Measurements from ENCODE around the gene MGST1.

MGST1 gene, protein sequence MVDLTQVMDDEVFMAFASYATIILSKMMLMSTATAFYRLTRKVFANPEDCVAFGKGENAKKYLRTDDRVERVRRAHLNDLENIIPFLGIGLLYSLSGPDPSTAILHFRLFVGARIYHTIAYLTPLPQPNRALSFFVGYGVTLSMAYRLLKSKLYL

DNA sequence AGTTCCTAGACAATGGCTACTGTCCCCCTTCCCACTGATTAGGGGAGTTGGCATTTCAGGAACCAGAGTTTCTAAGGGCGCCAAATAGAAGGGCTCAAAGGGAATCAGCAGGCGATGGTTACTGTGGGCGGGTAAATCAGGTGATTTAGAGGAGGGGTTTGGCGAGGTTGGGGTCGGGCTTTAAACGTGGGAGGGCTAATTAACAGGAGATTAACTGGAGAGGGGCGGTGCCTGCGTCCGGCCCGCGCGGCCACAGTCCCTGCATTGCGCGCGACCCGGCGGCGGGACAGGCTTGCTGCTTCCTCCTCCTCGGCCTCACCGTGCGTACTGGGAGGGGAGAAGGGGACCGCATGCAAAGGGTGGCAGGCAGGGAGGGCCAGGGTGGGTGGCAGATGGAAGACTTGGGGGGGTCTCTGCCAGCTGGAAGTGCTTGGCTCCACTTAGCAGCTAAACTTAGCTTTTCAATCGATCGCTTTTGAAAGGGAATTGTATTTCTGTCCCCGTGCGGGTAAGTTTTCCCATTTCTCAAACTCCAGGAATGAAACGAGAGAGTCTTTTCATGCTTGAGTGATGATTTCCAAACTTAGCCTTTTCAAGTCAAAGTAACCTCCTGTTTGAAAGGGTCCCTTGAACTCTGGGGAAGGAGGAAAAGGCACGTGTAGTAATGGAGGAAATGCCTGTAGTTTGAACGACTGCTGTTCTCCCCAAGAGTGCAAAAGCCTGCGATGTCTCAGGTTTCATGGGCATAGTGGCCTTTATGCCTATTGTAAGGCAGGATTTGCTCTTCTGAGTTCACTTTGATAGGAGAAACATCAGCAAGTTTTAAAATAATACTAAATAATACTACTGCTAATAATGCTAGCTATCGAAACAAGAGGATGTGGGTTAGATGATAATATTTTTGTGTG lies at the start of gene MGST1:
Gene MGST1, plus strand, starts transcription at position 255 of the 908 bp plus-strand sequence. CDS start 6,608 bp downstream, outside the sequence.
- DNase-seq (ENCODE audit: low read depth), result no peak

DNA sequence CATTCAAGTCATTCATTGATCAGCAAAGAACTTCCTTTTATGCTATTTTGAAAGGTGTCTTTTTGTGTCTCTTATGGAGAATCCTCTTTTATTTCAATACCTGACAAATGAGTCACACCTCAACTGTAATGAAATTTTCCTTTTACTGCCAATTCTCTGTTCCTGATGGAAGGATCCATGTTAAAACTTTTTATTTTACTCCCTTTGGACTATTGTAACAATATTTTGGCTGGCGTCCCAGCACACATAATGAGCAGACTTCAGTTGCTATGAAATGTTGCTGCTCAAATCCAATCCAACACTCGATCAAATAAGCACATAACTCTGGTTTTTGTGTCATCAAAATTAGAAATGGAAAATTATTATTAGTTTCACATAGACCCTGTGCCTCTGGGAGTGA lies 48.0 kb upstream of the MGST1 start:
- no peak for DNase-seq (ENCODE audit: low read depth)

DNA sequence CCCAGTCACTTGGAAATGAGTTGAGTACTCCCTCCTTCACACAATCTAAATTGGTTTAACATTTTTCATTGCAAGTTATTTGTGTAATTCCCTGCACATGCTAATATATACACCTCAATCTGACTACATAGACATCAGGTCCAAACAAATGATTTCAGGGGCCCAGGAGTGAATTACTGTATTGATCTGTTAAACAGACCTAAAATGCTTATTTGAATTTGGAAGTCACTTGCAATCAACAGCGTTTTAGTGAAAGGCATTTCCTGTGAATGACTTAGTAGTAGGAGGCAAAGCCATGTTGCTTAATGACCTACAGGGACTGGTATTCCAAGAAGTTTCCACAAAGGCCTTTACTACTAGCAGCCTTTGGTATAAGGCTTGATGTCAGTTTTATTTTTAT lies 47.3 kb upstream of the MGST1 start:
- DNase-seq (ENCODE audit: low read depth), result no peak

DNA sequence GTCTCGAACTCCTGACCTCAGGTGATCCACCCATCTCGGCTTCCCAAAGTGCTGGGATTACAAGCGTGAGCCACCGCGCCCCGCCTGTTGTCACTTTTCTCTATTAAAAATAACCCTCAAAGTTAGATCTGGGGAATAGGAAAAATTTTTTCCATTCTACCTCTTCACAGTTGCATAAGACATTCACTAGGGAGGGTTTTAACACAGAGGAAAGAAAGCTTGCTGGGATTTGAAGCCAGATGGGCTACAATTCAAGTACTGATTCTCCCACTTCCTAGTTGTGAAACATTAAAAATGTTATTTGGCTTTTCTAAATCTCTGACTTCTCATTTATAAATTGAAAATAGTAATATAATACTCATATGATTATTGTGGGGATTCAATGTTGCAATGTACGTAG lies 46.7 kb upstream of the MGST1 start:
- no peak for DNase-seq (ENCODE audit: low read depth)

DNA sequence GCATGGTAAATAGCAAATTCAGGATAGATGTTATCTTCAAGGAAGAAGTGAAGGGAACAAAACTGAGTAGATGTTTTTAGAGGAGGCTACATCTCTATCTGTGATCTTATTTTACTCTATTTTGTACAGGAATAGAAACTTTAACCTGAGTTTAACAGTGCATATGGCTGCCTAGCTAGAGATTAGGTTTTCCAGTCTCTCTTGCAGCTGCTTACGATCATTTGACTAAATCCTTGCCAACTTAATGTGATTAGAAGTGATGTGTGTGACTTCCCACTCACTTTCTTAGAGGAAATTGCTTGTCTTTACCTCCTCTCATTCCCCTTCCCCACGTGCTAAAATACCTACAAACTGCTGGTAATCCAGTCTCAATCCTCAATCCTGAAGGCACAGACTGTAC lies 43.5 kb upstream of the MGST1 start:
- no peak for DNase-seq (ENCODE audit: low read depth)

DNA sequence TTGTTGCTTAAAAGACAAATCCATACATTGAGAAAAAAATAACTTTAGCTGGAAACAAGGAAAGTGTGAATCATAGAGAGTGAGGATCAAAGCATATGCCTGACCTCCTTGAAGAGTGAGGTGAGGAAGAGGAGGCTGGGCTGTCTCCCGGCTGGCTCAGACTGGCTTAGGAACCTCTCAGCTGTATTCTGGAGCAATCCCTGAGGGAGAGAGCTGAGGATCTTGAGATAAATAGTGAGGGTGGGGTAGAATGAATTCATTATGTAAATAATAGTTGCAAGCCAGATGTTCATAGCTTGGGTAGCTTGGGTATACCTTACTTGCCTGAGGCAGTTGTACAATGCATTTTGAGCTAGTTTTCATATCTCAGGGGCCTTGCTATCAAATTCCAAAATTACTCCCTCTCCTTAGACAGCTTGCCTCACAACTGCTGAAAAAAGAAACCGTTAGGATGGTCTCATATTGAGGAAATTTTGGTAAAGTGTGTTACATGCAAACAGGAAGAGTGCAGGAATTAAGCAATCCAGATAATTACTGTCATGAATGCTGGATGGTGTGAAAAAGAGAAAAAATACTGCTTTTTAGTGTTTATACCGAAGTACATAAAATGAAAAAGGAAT lies 39.5 kb upstream of the MGST1 start:
- DNase-seq (ENCODE audit: low read depth), result no peak

DNA sequence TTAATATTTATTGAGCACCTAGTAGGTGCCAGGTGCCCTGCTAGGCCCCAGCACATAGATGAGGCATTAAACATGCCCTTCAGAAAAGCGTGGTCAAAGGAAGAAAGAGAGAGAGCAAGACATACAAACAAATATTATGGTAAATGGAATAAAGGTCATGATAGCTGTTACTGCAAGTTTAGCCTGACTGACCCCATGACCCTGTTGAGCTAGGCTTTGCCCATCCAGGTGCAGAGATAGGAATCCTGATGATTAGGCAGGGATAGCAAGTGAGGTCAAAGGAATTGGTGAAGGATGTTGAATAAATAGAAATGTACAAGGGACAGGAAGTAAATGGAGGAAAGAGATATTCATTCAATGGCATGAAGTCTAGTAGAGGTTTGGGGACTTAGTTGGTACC lies 36.5 kb upstream of the MGST1 start:
- DNase-seq (ENCODE audit: low read depth), result no peak

DNA sequence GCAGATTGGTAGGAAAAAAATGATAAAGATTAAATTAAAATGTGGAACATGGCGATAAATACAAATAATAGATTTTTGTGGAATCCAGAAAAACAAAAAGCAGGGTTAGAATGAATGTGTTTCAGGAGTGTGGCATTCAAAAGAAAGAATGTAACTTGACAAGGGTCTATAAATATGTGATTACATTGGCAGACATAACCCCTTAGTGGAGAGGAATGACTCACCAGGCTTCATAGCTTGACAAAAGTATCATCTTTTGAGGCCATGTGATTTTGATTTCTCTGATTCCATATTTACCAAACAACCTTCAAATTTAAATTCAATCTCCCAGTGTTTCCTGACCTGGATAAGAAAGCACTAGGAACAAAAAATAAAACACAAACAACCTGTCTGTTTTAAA lies 24.4 kb upstream of the MGST1 start:
- DNase-seq (ENCODE audit: low read depth), result no peak

DNA sequence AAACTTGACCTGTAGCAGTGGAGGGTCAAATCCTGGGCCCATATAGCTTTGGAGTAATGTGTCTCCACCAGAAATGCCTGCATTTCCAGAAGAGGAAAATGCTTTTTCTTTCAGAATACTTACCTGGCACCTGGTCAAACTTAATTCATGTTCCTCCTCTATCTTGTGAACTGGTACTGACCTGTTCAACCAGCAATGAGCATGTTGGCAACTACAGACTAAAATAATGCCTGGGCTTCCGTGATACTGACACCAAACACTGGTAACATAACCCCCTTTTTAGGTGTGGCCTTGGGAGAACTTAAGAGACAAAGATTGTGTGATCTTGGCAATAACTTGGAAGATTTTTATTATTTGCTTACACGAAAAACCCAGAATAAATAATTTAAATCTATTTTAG lies 23.8 kb upstream of the MGST1 start:
- no peak for DNase-seq (ENCODE audit: low read depth)

DNA sequence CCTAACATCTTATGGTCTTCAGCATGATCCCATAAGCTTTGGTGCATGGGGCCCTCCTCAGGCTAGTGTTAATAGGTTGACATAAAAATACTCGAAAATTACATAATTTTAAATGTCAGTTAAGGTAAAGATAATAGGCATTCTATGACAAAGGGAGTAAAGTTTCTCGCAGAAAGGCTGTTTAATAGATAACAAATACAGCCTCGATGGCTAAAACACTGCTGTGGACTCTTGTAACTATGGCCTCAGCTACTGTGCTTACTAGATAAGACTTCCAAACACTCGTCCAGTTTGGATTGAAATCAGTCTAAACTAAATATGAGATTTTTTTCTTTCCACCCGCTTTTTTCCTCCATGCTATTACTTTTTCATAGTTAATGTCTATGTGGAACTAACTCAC lies 23.2 kb upstream of the MGST1 start:
- no peak for DNase-seq (ENCODE audit: low read depth)

DNA sequence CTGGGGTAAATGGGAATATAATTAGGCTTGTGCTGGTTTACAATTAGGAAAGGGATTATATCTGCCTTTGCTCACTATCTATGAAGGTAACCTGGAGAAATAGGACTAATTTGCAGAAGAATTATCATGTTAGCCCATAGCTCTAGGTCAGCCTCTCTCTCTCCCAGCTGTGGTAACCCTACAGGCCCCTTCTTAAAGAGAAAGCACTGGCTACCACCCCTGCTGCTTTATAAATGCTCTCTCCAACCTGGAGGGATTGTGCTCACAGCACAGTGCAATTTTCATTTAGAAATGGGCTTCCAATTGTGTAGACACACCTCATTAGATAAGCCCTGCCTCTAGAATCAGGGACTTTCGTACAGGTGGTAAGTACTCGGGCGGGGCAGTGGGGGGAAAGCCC lies 22.7 kb upstream of the MGST1 start:
- DNase-seq (ENCODE audit: low read depth), result no peak

DNA sequence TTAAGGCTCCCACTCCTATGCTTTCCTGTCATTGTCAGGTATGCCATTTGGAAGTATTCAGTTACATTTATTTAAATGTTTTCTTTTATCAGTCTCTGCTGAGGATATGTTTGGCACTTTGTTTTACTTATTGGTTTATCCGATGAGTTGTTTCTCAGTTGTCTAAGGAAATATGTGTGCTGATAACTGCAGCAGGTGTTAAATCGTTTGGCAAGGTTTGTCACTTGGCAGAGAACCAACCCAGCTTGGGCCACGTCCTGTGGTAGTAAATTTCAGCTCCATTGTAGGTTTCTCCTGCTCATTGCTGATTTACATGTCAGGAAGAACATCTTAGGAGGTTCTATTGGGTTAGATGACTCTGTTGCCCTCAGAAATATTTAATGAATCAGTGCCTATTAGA lies 22.0 kb upstream of the MGST1 start:
- no peak for DNase-seq (ENCODE audit: low read depth)

DNA sequence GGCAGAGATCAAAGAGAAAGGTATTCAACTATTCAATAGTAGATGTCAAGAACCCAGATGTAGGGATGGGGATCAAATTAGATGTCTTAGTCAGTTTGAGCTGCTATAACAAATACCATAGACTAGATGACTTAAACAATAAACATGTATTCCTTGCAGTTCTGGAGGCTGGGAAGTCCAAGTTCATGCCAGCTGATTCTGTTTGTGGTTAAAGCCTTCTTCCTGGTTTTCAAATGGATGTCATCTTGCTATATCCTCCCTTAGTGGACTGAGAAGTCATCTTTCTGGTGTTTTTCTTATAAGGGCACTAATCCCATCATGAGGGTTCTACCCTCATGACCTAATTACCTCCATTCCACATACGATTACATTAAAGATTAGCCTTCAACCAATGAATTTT lies 19.5 kb upstream of the MGST1 start:
- DNase-seq (ENCODE audit: low read depth), result no peak

DNA sequence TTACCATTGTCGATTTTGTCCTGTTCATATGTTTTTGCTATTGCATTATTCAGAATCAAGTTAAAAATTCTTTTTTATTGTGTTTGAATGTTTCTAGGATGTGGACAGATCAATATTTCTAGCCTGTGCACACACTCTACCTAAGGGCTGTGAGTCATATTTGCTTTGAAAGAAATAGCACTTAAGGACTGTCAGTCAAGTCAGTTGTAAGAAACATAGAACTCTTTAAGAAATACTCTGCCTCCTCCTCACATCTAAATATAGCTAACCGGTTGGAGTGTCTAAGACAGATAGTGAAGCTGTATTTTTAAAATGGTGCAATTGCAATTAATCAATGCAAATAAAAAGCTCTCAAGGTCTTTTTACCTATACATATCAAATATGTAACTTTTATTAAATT lies 17.9 kb upstream of the MGST1 start:
- no peak for DNase-seq (ENCODE audit: low read depth)

DNA sequence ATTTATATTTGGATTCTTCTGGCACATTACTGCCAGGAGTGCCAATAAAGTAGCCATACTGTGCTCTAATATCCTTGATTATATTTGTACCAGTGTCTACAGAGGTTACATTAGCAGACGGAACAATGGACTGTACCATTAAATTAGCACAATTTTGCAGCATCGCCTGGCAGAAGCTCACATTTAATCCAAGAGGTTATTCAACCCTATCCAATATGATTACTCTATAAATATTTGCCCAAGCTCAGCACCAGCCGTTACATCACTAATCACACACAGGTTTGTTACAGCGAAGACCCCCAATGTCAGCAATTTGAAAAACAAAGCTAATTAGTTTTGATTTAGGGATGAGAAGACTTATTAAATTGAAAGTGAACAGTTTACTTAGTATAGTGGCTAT lies 16.9 kb upstream of the MGST1 start:
- DNase-seq (ENCODE audit: low read depth), result no peak

DNA sequence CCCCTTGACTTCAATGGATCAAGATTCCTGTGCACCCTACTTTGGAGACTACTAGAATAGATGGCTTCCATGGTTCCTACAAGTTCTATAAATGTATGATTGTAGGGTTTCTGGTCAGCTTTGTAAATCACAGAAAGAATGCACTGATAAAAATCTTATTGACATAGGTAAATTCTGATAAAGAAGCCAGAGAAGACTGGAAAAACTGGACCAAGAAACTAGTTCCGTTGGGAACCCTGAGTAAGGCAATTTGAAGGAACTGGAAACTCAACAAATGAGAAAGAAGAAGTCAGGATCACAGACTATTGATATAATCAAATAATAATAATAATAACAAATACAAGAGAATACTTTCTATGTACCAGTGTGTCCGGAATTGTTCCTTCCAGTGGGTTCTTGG lies 15.4 kb upstream of the MGST1 start:
- no peak for DNase-seq (ENCODE audit: low read depth)

DNA sequence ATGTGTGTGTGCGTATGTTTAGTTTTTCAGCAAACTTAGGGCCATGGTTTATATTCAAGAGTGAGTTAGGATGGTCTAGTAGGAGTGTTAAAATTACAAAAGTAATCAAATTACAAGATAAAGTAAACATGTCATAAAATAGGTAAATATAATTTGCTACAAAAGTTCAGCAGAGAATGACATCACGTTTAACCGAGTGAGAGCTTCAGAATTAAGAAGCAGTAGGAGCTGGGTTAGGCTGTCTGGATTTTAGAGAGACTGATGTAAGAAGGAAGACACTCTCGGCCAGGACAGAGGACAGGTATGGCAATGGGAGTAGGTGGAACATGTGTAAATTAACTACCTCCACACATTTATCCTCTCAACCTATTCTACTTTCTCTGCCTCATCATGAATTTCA lies 11.6 kb upstream of the MGST1 start:
- no peak for DNase-seq (ENCODE audit: low read depth)

DNA sequence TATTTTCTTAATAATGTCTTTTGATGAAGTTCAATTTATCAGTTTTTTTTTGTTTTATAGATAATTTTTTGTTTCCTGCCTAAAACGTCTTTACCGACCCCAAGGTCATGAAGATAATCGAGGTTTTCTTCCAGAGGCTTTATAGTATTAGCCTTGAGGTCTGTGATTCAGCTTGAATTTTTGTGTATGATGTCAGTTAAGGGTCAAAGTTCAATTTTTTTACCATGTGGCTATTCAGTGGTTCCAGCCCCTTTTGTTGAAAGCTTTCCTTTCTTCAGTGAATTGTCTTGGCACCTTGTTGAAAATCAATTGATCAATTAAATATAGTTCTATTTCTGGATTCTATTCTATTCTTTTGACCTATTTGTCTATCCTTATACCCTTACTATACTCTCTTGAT lies 3.2 kb upstream of the MGST1 start:
- no peak for DNase-seq (ENCODE audit: low read depth)

DNA sequence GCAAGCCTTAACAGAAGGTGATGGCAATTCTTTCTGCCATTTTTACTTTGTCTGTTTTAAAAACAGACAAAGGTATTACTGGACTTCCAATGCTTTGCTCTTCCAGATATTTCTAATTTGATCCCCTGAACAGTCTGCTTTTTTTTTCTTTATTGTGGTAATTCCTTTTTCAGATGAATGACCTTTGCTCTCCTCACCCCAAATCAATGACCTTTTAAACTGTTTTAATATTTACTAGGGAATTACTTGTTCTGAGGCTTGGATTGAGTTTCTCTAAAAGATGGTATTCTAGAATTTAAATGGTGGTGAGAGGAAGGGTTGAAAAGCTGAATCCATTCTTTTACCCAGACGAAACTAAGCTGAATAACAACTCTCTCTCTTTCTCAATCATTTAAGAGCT lies 2.3 kb upstream of the MGST1 start:
- no peak for DNase-seq (ENCODE audit: low read depth)

DNA sequence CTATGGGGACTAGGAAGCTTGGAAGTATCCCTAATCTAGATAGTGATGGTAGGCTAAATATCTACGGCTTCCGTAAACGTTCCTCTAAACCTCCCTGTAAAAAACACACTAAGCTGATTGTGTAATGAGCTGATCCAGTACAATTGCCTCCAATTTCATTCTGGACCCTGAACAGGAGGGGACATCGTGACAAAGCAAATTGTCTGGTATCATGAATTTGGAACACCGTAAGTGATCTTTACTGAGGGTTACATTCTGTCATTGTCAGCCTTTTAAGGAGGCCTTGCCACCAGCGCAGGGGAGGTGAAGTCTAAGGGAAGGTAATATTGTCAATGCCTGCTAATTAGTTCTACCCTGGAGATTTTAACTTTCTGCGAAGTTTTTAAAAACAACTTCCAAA lies 487 bp upstream of the MGST1 start:
- no peak for DNase-seq (ENCODE audit: low read depth)

DNA sequence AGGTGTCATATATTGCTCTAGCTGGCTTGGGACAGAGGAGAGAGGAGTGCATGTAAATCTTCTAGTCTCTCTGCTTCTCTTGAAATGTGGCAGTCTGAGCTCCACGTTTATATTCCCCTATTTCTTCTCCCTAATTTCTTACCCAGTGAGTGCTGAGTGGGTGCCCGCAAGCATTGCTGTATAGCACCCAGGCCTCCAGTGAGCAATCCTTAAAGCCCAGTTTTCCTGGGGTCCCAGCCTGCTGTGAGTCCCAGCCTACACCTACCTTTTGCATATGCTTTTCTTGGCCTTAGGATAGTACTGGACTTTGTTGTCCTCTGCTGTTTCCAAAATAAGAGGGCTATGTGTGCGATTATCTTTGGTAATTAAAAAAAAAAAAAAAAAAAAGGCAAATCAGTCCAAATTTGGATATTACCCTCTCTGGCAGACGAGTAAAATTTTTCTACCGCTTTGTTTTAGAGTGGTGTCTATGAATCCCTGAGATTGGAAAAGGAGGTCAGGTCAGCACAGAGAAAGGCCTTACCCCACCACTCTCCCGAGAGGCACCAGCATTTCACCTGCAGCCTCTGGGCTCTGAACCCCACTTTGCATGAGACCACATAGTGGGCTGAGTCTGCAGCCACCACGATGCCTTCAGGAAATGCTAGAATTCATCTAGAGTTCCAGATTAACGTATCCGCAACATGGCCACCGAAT lies 1.1 kb downstream of the MGST1 start:
- DNase-seq (ENCODE audit: low read depth), result no peak

DNA sequence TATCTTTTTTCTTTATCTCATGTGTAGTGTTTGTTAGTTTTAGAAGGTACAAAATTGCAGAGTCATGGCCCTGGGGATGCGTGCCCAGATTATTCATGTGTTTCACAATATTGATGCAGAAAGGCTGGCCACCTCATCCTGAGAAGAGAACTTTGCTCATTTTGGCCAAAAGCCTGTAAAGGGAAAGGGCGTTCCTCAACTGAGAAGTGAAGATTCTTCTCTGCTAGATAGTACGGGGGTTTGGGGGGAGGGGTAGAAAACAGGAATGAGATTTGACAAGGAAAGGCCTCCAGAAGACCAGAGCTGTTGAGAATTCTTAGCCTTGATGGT lies 1.7 kb downstream of the MGST1 start:
- DNase-seq (ENCODE audit: low read depth), result no peak

DNA sequence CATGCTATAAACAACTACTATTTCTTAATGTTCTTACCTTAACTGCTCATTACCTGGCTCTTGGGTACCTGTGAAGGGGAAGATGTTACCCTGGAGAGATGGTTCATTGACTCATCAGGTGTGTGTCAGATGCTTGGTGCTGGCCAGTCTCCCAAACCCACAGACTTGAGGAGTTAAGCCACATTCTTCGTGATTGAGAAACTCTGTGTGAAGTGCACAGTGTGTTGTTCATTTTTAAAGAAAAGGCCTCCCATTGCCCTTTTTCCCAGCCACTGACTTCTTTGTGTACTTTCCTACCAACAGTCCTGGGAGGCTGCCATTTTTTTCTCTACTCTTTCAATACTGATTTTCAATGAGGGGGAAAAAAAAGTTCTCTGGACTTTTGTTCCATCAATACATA lies 3.2 kb downstream of the MGST1 start:
- no peak for DNase-seq (ENCODE audit: low read depth)

All from stimulated activated CD8-positive, alpha-beta memory T cell treated with anti-CD3 and anti-CD28 coated beads, Interleukin-15, amount 100 ng/mL, for 24 hours (primary cell).